Measurements from ENCODE around the gene BLID.

The BLID gene

DNA sequence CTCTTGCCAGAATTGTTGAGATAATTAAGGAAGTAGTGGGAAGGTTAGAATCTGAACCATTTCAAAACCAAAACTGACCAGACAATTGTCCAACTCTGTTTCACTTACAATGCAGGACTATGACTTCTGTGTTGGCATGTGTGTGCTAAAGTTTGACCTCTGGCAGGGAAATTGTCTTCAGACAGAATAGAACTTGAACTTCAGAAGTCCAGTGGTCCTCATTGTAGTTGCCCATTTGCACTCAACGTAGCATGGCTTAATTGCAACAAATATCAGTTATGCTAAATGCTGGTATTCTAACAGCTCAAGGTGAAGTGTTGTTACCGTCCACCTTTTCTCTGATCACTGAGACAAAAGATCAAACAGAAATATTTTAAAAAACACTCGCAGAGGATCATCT, 47.2 kb downstream of the BLID start:
- TF ChIP-seq, protein P1, sequence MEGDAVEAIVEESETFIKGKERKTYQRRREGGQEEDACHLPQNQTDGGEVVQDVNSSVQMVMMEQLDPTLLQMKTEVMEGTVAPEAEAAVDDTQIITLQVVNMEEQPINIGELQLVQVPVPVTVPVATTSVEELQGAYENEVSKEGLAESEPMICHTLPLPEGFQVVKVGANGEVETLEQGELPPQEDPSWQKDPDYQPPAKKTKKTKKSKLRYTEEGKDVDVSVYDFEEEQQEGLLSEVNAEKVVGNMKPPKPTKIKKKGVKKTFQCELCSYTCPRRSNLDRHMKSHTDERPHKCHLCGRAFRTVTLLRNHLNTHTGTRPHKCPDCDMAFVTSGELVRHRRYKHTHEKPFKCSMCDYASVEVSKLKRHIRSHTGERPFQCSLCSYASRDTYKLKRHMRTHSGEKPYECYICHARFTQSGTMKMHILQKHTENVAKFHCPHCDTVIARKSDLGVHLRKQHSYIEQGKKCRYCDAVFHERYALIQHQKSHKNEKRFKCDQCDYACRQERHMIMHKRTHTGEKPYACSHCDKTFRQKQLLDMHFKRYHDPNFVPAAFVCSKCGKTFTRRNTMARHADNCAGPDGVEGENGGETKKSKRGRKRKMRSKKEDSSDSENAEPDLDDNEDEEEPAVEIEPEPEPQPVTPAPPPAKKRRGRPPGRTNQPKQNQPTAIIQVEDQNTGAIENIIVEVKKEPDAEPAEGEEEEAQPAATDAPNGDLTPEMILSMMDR (IDR thresholded peaks at IDR 0.05; ENCODE audit: low read depth, low read length): no peak
- peak overlapping the region; percentile 4; the same call in 1 of the 2 replicates for H3K4me3 ChIP-seq (ENCODE audit: low read depth, low read length)

DNA sequence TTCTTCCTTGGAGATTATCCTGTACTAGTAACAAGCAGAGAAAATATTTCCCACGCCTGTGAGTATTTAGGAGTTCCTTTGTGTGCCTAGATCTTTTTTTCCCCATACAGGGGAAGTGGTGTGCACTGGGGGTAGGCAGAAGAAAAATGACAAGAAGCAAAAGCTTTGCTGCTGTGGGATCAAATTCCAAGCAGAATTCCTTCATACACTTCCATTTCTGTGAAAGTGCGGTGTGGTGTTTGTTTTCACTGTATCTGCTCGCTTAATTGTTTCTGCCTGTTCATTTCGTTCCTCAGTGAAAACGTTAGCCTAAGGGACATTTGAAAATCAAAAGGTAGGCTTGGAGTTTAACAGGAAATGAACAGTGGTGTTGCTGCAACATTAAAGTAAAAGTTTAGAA, 47.9 kb downstream of the BLID start:
- TF ChIP-seq, protein P1 (IDR thresholded peaks at IDR 0.05; ENCODE audit: low read depth, low read length): no peak
- H3K4me3 ChIP-seq (ENCODE audit: low read depth, low read length): peak overlapping the region; percentile 4

Data from WI38 (cell line).